ENCODE measurements around the gene ACTL6B. TPM values are rescaled to one million over a fixed set of nuclear protein-coding genes. Genes with fewer than 3 reads are reported as not detected.

The ACTL6B gene
- total and polyA plus RNA-seq, 10 donors = not detected

DNA sequence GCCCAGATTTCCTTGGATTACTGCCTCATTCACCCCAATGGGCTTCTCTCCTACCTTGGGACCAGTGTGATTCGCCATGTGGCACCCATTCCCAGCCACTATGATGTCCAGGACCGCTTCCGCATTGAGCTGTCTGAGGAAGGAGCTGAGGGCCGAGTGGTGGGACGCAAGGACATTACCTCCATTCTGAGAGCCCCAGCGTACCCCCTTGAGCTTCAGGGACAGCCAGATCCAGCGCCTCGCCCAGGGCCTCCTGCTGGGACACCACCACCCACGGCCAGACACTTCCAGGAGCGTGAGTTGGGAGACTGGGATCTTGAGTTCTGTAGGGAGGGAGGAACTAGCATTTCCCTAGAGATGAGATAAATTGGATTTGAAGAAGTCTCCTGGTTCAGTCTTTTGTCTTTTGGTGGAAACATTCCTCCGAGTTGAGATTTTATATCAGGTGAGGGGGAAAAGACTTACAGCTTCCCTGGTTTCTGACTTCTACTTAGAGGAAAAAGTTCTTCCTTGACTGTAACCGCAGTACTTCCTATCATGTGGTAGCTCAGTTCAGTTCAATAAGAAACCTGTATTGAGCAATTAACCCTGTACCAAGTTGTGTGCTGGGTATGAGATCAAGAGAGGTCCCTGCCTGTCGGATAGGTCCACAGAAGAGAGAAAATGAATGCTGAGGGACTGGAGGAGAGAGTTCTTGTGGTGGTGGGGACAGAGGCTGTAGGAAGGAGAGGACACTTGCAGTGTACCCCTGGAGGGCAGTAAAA lies 42.7 kb downstream of the ACTL6B start:
- peaks cover 7 to 26% (median 22%) of the 10 kb centered on the region in 6 donors for H3K4me1 ChIP-seq
- intact Hi-C loops (cut with DNase I; ENCODE audit: low total_unique reads) = loop anchor here (10.0 kb wide), 1 partner anchor 61 kb away; the partner anchor contains the start of gene GNB2
- no peak for DNase-seq
- H3K9me3 ChIP-seq = no peaks in the 10 kb centered on the region
- WGBS, 5 donors = 82 to 88% (median 84%) methylated on average over 13 of the region's 13 CpGs
- H3K27ac ChIP-seq = peak overlapping the region in 3 of 8 donors; percentile 94 to 98 (median 97)
- TF ChIP-seq, protein P1, sequence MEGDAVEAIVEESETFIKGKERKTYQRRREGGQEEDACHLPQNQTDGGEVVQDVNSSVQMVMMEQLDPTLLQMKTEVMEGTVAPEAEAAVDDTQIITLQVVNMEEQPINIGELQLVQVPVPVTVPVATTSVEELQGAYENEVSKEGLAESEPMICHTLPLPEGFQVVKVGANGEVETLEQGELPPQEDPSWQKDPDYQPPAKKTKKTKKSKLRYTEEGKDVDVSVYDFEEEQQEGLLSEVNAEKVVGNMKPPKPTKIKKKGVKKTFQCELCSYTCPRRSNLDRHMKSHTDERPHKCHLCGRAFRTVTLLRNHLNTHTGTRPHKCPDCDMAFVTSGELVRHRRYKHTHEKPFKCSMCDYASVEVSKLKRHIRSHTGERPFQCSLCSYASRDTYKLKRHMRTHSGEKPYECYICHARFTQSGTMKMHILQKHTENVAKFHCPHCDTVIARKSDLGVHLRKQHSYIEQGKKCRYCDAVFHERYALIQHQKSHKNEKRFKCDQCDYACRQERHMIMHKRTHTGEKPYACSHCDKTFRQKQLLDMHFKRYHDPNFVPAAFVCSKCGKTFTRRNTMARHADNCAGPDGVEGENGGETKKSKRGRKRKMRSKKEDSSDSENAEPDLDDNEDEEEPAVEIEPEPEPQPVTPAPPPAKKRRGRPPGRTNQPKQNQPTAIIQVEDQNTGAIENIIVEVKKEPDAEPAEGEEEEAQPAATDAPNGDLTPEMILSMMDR (IDR thresholded peaks at IDR 0.05 in 8 of 11, conservative IDR thresholded peaks at IDR 0.05 in 3 of 11) = no peak
- no peak for TF ChIP-seq POLR2A (IDR thresholded peaks at IDR 0.05)
- no peak for TF ChIP-seq POLR2AphosphoS5 (IDR thresholded peaks at IDR 0.05)
- H3K36me3 ChIP-seq = peaks cover 0 to 21% (median 4%) of the 10 kb centered on the region in 6 donors
- peak overlapping the region in 6 of 8 donors; percentile 63 to 83 (median 68) for H3K4me3 ChIP-seq
- H3K27me3 ChIP-seq (replicated peaks in 1 of 7) = no peaks in the 10 kb centered on the region

DNA sequence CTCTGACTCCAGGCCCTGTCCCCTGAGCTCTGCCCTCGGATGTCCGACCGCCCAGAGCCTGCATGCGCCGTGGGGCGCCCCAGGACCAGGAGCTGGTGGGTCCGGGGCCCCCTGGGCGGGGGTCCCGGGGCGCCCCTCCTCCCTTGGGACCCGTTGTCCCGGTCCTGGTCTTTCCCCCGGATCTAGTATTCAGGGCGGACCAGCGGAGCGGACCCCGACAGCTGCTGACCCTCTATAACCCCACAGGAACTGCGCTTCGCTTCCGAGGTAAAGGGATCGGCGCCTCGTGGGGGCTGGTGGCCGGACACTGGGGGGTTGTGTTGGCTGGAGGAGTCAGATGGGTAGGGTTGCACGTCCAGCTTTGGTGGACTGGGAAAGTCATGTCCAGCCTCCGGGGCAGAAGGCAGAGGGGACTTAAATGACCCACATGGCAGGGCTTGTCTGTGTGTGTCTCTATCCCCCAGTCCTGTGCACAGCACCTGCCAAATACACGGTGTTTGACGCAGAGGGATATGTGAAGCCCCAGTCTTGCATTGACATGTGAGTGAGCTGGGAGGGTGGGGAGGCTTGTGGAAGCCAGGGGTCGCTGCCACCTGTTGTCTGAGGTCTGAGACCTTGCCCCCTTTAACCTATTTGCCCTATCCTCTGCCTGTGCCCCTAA lies 43.4 kb downstream of the ACTL6B start:
- WGBS, 5 donors = 4 to 7% (median 6%) methylated on average over 24 to 29 of the region's 29 CpGs
- DNase-seq = no peak

DNA sequence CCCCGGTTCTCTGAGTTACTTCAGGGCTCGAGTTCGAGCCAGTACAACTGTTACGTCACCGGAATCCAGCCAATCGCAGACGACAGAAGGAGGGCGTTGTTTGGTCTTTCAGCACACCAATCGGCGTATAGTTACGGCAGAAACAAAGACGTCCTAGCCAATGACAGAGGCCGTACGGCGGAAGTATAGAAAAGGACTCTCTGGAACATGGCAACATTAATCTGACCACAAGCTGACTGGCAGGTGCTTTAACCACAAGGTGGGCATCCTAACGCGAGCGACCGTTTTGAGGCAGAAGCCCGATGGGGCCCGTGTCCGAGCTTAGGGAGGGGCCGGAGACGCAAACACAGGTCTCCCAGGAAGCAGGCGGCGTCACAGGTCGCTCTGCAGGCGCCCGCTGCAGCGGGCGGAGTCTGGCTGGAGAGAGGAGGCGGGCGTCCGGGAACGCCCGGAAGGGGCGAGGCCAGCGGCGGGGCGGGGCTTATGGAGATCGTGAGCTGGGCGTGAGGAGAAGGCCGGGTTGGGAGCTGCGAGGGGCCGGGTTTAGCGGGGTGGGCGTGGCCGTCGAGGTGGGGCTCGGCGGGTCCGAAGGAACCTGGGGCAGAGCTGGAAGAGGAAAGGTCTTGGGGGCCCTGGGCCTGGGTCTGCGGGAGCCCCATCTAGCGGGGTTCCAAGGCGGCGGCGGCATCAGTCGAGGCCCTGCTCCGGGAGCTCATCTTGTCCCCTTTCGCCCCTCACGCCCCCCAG lies 44.1 kb downstream of the ACTL6B start, which contains the start of gene MOSPD3:
Gene MOSPD3 (plus strand): TSS at position 558 of the 747 bp plus-strand sequence. CDS start 252 bp downstream, outside the sequence.
- peak; percentile 100 for DNase-seq
- intact Hi-C loops (cut with DNase I; ENCODE audit: low total_unique reads) = loop anchor here (10.0 kb wide), 1 partner anchor 63 kb away; the partner anchor contains the start of gene GNB2
- WGBS, 5 donors = 0 to 1% (median 0%) methylated on average over 48 to 61 of the region's 61 CpGs
- Histone ChIP-seq H3K9me3 (no peaks in the 10 kb centered on the region), H3K36me3 (peaks cover 0 to 21% (median 4%) of the 10 kb centered on the region in 6 donors), H3K27me3 (replicated peaks in 1 of 7) (no peaks in the 10 kb centered on the region), H3K27ac (peak within 1 kb of the TSS; percentile 93 to 98 (median 95)), H3K4me3 (peak within 1 kb of the TSS; percentile 60 to 83 (median 66)), H3K4me1 (peaks cover 7 to 26% (median 22%) of the 10 kb centered on the region in 6 donors)
- TF ChIP-seq POLR2AphosphoS5 (IDR thresholded peaks at IDR 0.05) (peak; percentile 91 to 97 (median 93)), POLR2A (IDR thresholded peaks at IDR 0.05) (peak in 2 of 3 donors; percentile 56 to 77)
- TF ChIP-seq, protein P1 (IDR thresholded peaks at IDR 0.05 in 8 of 11, conservative IDR thresholded peaks at IDR 0.05 in 3 of 11) = peak in 2 of 11 experiments; percentile 17 to 22

More for the DNA sequence above, 43.4 kb downstream of the ACTL6B start:
- Histone ChIP-seq H3K9me3 (no peaks in the 10 kb centered on the region), H3K4me3 (peak overlapping the region; percentile 60 to 83 (median 66)), H3K4me1 (peaks cover 7 to 26% (median 22%) of the 10 kb centered on the region in 6 donors), H3K36me3 (peaks cover 0 to 21% (median 4%) of the 10 kb centered on the region in 6 donors), H3K27me3 (replicated peaks in 1 of 7) (no peaks in the 10 kb centered on the region), H3K27ac (peak overlapping the region in 7 of 8 donors; percentile 93 to 98 (median 95))
- intact Hi-C loops (cut with DNase I; ENCODE audit: low total_unique reads) = loop anchor here (10.0 kb wide), 1 partner anchor 62 kb away; the partner anchor contains the start of gene GNB2
- TF ChIP-seq POLR2AphosphoS5 (IDR thresholded peaks at IDR 0.05) (no peak), POLR2A (IDR thresholded peaks at IDR 0.05) (no peak)
- TF ChIP-seq, protein P1 (IDR thresholded peaks at IDR 0.05 in 8 of 11, conservative IDR thresholded peaks at IDR 0.05 in 3 of 11) = peak in 2 of 11 experiments; percentile 16 to 33
